TTC549 (cell line): ENCODE measurements around the gene JOSD1.

ENCODE experiments used
- FAIRE-seq: peaks from 2 replicates; lab custom pipeline; 2012; peaks lifted over from hg19 to GRCh38; lab: Jason Lieb, UNC

Gene JOSD1

DNA sequence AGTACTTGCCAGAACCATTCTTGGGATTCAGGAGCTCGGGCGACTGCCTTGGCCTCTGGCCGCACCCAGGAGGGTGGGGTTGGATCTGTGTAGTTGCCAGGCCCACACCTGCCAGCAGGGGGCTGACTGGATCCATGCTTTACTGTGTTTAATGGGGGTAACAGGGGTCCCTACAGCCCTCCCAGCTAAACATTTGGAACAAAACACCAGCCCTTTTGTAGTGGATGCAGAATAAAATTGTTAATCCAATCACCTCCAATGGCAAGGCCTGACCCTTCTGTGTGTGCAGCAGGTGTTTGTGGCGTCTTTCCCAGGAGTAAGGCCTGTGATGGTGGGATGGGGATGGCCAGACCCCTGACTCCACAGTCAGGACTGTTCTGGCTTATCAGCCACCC is 32.6 kb upstream of the JOSD1 start:
- FAIRE-seq, result no peak

DNA sequence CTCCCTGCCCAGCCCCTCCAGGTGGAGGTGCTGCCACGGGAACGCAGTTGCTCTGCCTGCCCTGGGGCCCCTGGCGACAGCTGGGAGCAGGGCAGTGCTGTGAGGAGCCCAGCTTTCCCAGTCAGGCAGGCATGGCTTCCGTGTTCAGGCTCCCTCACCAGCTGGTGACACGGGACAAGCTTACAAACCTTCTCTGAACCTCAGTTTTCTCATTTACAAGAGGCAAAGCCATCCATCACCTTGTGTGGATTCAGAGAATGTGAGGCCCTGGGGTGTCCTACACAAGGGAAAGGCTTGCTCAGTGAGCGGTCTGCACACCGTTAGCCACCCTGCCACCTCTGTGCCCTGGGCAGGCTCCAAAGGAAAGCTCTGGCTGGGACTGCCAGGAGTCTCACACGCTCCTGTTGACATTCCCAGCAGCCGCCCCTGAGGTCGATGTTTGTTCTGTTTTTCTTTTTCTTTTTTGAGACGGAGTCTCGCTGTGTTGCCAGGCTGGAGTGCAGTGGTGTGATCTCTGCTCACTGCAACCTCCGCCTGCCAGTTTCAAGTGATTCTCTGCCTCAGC is 31.6 kb upstream of the JOSD1 start:
- FAIRE-seq, result no peak

GRCh38 chr22:38731703-38732161 is 31.0 kb upstream of the JOSD1 start:
- FAIRE-seq, result no peak

DNA sequence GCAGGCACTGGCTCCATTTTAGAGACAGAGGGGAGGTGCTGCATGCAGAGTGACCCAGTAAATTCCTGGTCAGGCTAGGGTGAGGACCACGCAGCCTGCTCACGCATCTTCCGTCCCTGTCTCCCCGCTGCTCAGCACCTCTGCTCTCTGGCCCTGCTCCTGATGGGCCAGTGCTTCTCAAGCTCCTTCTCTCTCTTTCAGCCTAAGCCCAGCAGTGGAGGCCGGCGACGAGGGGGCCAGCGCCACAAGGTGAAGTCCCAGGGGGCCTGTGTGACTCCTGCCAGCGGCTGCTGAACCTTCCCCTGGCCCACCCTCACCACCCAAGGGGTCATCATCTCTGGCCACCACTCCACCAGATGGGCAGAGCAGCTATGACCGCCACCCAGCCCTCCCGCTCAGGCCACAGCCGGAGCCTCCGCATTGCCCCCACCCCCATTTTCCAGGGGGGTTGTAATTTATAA is 29.7 kb upstream of the JOSD1 start:
- FAIRE-seq, result no peak

DNA sequence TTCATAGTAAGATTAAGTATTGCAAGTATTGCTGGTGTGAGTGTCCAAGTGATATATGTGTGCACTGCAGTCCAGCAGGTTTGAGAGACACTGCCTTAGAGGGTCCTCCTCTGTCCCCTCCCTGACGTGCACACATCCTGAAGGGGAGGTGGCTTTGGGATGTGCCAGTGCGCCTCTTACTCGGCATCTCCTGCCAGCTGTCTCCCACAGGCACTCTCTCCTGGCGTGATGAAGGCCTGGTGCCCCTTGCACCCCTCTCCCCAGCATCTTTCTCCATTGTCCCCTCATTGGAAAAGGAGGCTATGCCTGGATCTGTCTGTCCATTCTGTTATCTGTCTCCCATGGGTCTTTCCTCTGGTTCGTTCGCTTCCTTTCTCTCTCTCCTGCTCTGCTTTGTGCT is 29.2 kb upstream of the JOSD1 start:
- FAIRE-seq, result no peak

GRCh38 chr22:38728871-38729796 is 28.4 kb upstream of the JOSD1 start:
- FAIRE-seq, result no peak

GRCh38 chr22:38727530-38728451 is 27.0 kb upstream of the JOSD1 start:
- FAIRE-seq, result no peak

- FAIRE-seq, result no peak
These were observed 26.4 kb upstream of the JOSD1 start for GRCh38 chr22:38727123-38727522.

DNA sequence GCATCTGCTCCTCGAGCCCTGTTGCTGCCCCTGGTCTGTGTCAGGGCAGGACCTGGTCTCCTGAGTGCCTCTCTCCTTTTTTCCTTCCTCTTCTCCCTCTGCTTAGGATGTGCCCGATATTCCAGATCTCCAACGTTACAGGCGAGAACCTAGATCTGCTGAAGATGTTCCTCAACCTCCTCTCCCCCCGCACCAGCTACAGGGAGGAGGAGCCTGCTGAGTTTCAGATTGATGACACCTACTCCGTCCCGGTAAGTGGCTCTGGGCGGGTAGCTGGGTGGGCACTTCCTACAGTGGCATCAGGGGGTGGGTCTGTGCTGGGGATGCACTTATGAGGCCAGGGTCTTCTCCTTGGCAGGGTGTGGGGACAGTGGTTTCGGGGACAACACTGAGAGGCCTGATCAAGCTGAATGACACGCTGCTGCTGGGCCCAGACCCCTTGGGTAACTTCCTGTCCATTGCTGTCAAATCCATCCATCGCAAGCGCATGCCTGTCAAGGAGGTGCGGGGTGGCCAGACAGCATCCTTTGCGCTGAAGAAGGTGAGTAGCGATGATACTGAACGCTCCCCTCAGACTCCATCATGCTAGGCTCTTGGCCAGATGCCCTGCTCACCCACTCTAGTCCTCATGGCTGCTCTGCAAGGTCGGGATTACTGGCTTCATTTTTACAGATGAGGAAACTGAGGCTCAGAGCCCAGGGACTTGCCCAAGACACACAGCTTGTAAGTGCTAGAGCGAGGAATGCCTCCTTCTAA is 25.3 kb upstream of the JOSD1 start:
- FAIRE-seq, result no peak

DNA sequence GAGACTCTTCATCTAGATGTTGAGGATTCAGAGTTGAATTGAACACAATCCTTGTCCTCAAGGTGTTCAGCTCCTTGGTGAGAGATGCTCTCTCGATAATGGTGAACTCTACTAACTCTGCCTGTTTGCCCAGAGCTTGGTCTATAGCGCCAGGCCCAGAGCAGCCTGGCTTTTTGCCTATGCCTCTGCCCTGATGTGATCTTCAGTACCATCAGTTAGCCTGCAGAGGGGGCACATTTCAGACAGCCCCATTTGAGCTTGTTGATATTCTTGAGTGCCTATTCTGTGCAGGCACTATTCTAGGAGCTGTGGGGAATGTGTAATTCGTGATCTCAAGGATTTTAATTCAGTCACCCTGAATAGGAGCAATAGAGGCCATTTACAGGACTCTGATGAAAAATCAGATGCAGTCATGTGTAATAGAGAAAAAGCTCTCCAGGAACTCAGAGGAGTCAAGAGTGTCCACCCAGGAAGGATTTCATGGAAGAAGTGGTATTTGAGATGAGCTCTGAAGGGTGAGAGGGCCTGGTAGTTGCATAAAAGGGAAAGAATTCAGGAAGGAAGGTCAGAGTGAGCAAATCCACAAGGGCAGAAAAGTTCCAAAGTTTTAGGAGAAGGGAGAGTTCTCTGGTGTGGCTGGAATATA is 24.3 kb upstream of the JOSD1 start:
- FAIRE-seq, result peak; percentile 48

DNA sequence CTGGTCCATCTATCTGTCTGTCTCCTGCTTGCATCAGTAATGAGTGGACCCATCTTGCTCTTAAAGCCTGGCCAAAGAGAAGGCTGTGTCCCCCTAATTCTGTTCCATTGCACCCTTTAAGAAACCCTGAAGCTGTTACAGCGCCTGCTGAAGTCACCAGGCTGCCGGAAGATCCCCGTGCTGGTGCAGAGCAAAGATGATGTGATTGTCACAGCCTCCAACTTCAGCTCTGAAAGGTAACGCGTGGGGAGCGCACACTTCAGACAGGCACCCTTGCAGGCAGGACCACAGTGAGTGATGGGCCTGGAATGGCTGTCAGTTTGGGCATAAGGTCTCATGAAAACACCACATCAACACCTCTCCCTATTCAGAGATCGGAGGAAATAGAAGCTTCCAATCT is 23.4 kb upstream of the JOSD1 start:
- no peak for FAIRE-seq

DNA sequence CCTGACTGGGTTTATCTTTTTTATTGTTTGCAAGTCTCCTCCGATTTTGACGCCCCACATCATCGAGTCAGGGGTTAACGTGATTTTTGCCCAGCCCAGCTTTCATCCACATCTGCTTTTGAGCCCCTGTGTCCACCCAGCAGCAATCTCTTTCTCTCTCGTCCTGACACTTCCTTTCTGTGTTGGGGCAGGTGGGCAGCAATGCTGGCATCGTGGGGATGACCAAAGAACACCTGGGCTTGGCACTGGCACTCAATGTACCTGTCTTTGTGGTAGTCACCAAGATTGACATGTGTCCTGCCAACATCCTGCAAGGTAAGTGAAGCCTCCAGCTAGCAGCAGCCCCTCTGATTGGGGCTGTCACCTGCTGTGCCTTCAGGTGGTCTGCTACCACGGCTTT is 20.8 kb upstream of the JOSD1 start:
- FAIRE-seq, result no peak

DNA sequence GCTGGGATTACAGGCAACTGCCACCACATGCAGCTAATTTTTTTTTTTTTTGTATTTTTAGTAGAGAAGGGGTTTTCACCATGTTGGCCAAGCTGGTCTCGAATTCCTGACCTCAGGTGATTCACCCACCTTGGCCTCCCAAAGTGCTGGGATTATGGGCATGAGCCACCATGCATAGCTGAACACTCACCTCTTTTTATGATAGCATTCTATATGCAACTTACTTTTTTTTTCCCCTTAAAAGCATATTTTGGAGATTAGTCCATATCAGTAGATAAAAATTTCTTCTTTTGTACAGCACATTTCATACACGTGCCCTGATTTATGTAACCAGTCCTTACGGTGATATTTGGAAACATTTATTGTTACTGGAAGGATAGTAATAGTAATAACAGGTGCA is 19.6 kb upstream of the JOSD1 start:
- no peak for FAIRE-seq

- no peak for FAIRE-seq
These were observed 18.5 kb upstream of the JOSD1 start for GRCh38 chr22:38719196-38719595.

DNA sequence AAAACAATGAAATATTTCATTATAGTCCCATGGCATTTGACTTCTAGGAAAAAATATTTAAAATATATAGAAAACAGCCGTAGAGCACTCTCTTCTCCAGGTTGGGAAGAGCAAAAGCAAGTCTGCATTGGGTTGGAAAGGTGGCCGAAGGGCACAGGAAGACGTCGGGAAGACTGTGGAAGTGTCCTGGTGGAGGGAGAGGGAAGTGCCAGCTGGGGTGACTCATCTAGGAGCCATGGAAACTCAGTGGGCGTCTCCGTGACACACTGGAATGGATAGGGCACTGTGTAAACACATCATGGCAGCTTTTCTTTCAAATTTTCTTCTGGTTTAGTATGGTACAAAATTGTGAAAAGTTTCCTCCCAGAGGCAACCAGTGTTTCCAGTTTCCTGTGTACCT is 17.7 kb upstream of the JOSD1 start:
- FAIRE-seq, result no peak

DNA sequence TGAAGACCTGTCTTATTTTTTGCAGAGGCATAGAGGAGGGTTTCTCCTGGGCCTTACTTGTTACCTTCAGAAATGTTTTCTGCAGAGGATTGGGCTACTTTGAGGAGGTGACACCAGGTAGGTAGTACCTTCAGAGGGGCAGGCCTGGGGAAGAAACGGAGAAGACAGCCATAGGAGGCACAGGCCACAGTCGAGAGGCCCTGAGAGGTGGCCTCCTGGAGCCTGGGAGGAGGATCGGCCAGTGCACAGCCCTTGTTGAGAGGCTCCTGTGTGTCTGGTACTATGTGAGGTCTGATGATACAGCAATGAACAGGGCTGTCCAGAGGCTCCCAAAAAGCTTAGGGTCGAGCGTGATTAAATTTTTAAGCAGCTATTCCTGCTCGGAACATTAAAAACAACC is 16.5 kb upstream of the JOSD1 start:
- FAIRE-seq, result no peak

DNA sequence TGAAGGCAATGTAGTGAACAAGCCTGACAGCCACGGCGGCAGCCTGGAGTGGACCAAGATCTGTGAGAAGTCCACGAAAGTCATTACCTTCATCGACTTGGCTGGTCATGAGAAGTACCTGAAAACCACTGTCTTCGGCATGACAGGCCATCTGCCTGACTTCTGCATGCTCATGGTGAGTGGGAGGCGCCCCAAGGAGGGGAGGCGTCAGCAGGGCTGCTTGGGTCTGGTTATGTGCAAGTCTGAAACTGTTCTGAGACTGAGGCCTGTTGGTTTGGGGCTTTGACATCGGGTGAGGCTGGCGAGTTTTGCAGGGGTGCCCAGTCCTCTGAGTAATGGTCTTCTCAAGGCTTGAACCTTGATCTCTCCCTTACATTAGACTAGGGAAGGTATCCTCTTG is 16.1 kb upstream of the JOSD1 start:
- FAIRE-seq, result no peak

GRCh38 chr22:38716271-38716670 is 15.5 kb upstream of the JOSD1 start:
- FAIRE-seq, result no peak

DNA sequence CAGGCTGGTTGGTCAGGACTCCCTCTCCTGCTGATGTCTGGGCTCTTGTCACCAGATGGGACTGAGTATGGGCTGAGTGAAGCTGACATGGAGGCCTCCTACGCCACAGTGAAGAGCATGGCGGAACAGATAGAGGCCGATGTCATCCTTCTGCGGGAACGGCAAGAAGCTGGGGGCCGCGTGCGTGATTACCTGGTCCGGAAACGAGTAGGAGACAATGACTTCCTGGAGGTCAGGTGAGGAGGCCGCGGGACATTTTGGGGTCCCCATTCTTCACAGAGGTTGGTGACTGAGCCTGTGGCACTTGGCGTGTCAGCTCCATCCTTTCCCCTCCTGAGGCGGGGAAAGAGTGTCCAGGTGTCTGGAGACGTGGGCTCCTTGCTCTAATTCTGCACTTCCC is 15.1 kb upstream of the JOSD1 start:
- no peak for FAIRE-seq

GRCh38 chr22:38715176-38715764 is 14.5 kb upstream of the JOSD1 start:
- FAIRE-seq, result no peak

DNA sequence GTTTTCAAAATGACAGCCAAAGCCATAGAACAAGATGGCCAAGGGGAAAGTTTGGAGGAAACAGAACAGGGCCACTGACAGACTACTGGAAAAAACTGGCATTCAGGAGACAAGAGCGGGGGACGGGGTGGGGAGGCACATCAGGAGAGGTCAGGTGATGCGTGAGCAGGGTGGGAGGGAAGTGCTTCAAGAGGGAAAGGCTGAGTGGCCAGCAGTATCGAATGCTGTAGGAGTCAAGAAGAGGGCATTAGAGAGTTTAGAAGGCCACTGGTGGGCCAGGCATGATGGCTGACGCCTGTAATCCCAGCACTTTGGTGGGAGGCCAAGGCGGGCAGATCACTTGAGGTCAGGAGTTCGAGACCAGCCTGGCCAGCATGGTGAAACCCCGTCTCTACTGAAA is 13.2 kb upstream of the JOSD1 start:
- no peak for FAIRE-seq
